HepG2 (cell line): Measurements from ENCODE around the gene RBM8A.

Experiments
- MLLT10 ChIP-seq: sonication (generic); formaldehyde crosslinking; IDR thresholded peaks from 2 replicates; pipeline ENCODE4 v1.4.0; 2020; ENCODE audit warnings: missing genetic modification reagents
- POLR2A ChIP-seq, 2 experiments: IDR thresholded peaks; 2 replicates each; pipeline ENCODE4 v1.6.1; 2011; ENCODE audit warnings: low read depth in 2 of 2, low read length in 2 of 2, mild to moderate bottlenecking in 1 of 2, moderate library complexity in 1 of 2; ENCODE audit not compliant: insufficient read depth in 1 of 2
- ZNF724P ChIP-seq: sonication (generic); formaldehyde crosslinking; IDR thresholded peaks from 2 replicates; pipeline ENCODE4 v1.8.0; 2022; ENCODE audit warnings: missing genetic modification reagents, borderline replicate concordance
- TF ChIP-seq, protein P1 (sequence below): conservative IDR thresholded peaks from 2 replicates; pipeline ENCODE4 v1.6.1; 2018; ENCODE audit warnings: missing genetic modification reagents

- TF ChIP-seq MLLT10 (CRISPR knock-in tag) (no peak), POLR2A (IDR thresholded peaks at IDR 0.05; ENCODE audit: insufficient read depth in 1 of 2, low read depth in 2 of 2, low read length in 2 of 2) (no peak), ZNF724P (CRISPR knock-in tag) (no peak)
- TF ChIP-seq, protein P1, sequence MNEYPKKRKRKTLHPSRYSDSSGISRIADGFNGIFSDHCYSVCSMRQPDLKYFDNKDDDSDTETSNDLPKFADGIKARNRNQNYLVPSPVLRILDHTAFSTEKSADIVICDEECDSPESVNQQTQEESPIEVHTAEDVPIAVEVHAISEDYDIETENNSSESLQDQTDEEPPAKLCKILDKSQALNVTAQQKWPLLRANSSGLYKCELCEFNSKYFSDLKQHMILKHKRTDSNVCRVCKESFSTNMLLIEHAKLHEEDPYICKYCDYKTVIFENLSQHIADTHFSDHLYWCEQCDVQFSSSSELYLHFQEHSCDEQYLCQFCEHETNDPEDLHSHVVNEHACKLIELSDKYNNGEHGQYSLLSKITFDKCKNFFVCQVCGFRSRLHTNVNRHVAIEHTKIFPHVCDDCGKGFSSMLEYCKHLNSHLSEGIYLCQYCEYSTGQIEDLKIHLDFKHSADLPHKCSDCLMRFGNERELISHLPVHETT (CRISPR knock-in tag) = no peak
Measured at GRCh38 chr1:145917595-145917994, 9.7 kb downstream of the RBM8A start.
